HepG2 (cell line): Measurements from ENCODE around the gene DUS1L. TPM values are rescaled to one million over a fixed set of nuclear protein-coding genes. Genes with fewer than 3 reads are reported as not detected.
A peak's percentile ranks its signal among the peaks of the same experiment; 100 is the strongest.

Experiments
- BHLHE40 ChIP-seq: IDR thresholded peaks from 2 replicates; pipeline ENCODE4 v1.6.1; 2011; ENCODE audit warnings: low read length, improper control_type of control experiment
- KDM5A ChIP-seq: fragments of 200-600 bp; sonication (generic); IDR thresholded peaks from 2 replicates; pipeline ENCODE4 v1.7.0; 2018; ENCODE audit warnings: antibody characterized with exemption, mild to moderate bottlenecking, low read length, borderline replicate concordance
- PHF20 ChIP-seq: sonication (generic); formaldehyde crosslinking; IDR thresholded peaks from 2 replicates; pipeline ENCODE4 v1.5.0; 2020; ENCODE audit warnings: mild to moderate bottlenecking, missing genetic modification reagents
- SATB2 ChIP-seq: sonication (generic); formaldehyde crosslinking; IDR thresholded peaks from 2 replicates; pipeline ENCODE4 v1.5.0; 2020; ENCODE audit warnings: missing genetic modification reagents
- SIX1 ChIP-seq: sonication (generic); formaldehyde crosslinking; IDR thresholded peaks from 2 replicates; pipeline ENCODE4 v1.4.0; 2020; ENCODE audit warnings: missing genetic modification reagents, borderline replicate concordance
- SOX13 ChIP-seq, 3 experiments: fragments of 450-650 bp in 1 of 3; sonication (generic) in 1 of 3; formaldehyde crosslinking in 1 of 3; IDR thresholded peaks in 2 of 3; conservative IDR thresholded peaks in 1 of 3; 2 replicates each; pipeline versions ENCODE4 v1.5.0 to v1.6.1; 2016 to 2020; ENCODE audit warnings: antibody characterized with exemption in 1 of 3, mild to moderate bottlenecking in 1 of 3, missing compliant biosample characterization in 1 of 3, missing genetic modification reagents in 1 of 3, moderate library complexity in 1 of 3
- TCF12 ChIP-seq, 2 experiments: fragments of 450-650 bp in 1 of 2; sonication (generic) in 1 of 2; formaldehyde crosslinking in 1 of 2; IDR thresholded peaks; 2 replicates each; pipeline versions ENCODE4 v1.6.1 to v1.8.0; 2017 to 2022; ENCODE audit warnings: antibody characterized with exemption in 1 of 2, mild to moderate bottlenecking in 1 of 2, missing genetic modification reagents in 1 of 2, moderate library complexity in 1 of 2
- XBP1 ChIP-seq: sonication (generic); formaldehyde crosslinking; IDR thresholded peaks from 2 replicates; pipeline ENCODE4 v1.5.0; 2020; ENCODE audit warnings: missing genetic modification reagents
- ZNF564 ChIP-seq: sonication (generic); formaldehyde crosslinking; IDR thresholded peaks from 2 replicates; pipeline ENCODE4 v1.8.1; 2023; ENCODE audit warnings: mild to moderate bottlenecking, missing genetic modification reagents
- ZNF776 ChIP-seq: sonication (generic); formaldehyde crosslinking; IDR thresholded peaks from 2 replicates; pipeline ENCODE4 v1.4.0; 2020; ENCODE audit warnings: mild to moderate bottlenecking, missing genetic modification reagents
- ZNF816 ChIP-seq: sonication (generic); formaldehyde crosslinking; IDR thresholded peaks from 2 replicates; pipeline ENCODE4 v1.8.0; 2022; ENCODE audit warnings: missing genetic modification reagents, mild to moderate bottlenecking, borderline replicate concordance
- ZNF841 ChIP-seq: sonication (generic); formaldehyde crosslinking; IDR thresholded peaks from 2 replicates; pipeline ENCODE4 v1.8.1; 2023; ENCODE audit warnings: missing genetic modification reagents, borderline replicate concordance
- ZNF883 ChIP-seq: sonication (generic); formaldehyde crosslinking; IDR thresholded peaks from 2 replicates; pipeline ENCODE4 v1.5.1; 2020; ENCODE audit warnings: mild to moderate bottlenecking, missing genetic modification reagents; ENCODE audit errors: not compliant biosample characterization
- ZSCAN29 ChIP-seq: sonication (generic); formaldehyde crosslinking; conservative IDR thresholded peaks from 2 replicates; pipeline ENCODE4 v1.4.0; 2020; ENCODE audit warnings: mild to moderate bottlenecking, missing genetic modification reagents
- polyA plus RNA-seq, 8 experiments: library from polyadenylated mRNA; depleted of rRNA in 3 of 8; stranded (reverse) in 7 of 8; unstranded in 1 of 8; fragments of >200 nt; fragmentation: Illumina TruSeq in 4 of 8; extraction: Trizol in 4 of 8; gene quantifications; 2 replicates each; pipeline versions ENCODE4 v1.2.1 to v1.2.3, GENCODE V29; 2011 to 2016; ENCODE audit warnings: low read depth in 4 of 8, missing spikeins in 1 of 8, mixed read lengths in 1 of 8; ENCODE audit not compliant: insufficient read depth in 1 of 8
- total RNA-seq, 5 experiments: library from RNA; depleted of rRNA; stranded (reverse); fragments of >200 nt; fragmentation: Illumina TruSeq; extraction: Trizol; gene quantifications; 2 replicates each; pipeline ENCODE4 v1.2.3, GENCODE V29; 2016; ENCODE audit warnings: low read depth in 1 of 5
- TF ChIP-seq, protein P1 (sequence below): IDR thresholded peaks from 2 replicates; pipeline ENCODE4 v1.6.1; 2016; ENCODE audit warnings: low read depth, missing genetic modification reagents, missing compliant biosample characterization
- TF ChIP-seq, protein P2 (sequence below): sonication (generic); formaldehyde crosslinking; IDR thresholded peaks from 2 replicates; pipeline ENCODE4 v1.4.0; 2020; ENCODE audit warnings: missing genetic modification reagents

The DUS1L gene
- total and polyA plus RNA-seq, 2 of the 13 experiments (the other 11 are each of a cell fraction or from before 2014, with no cell fraction given) = 81.0 to 109 TPM

GRCh38 chr17:82098169-82098938 is 32.8 kb upstream of the DUS1L start, which contains the start of gene FASN (continued):
- TF ChIP-seq, protein P1, sequence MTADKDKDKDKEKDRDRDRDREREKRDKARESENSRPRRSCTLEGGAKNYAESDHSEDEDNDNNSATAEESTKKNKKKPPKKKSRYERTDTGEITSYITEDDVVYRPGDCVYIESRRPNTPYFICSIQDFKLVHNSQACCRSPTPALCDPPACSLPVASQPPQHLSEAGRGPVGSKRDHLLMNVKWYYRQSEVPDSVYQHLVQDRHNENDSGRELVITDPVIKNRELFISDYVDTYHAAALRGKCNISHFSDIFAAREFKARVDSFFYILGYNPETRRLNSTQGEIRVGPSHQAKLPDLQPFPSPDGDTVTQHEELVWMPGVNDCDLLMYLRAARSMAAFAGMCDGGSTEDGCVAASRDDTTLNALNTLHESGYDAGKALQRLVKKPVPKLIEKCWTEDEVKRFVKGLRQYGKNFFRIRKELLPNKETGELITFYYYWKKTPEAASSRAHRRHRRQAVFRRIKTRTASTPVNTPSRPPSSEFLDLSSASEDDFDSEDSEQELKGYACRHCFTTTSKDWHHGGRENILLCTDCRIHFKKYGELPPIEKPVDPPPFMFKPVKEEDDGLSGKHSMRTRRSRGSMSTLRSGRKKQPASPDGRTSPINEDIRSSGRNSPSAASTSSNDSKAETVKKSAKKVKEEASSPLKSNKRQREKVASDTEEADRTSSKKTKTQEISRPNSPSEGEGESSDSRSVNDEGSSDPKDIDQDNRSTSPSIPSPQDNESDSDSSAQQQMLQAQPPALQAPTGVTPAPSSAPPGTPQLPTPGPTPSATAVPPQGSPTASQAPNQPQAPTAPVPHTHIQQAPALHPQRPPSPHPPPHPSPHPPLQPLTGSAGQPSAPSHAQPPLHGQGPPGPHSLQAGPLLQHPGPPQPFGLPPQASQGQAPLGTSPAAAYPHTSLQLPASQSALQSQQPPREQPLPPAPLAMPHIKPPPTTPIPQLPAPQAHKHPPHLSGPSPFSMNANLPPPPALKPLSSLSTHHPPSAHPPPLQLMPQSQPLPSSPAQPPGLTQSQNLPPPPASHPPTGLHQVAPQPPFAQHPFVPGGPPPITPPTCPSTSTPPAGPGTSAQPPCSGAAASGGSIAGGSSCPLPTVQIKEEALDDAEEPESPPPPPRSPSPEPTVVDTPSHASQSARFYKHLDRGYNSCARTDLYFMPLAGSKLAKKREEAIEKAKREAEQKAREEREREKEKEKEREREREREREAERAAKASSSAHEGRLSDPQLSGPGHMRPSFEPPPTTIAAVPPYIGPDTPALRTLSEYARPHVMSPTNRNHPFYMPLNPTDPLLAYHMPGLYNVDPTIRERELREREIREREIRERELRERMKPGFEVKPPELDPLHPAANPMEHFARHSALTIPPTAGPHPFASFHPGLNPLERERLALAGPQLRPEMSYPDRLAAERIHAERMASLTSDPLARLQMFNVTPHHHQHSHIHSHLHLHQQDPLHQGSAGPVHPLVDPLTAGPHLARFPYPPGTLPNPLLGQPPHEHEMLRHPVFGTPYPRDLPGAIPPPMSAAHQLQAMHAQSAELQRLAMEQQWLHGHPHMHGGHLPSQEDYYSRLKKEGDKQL (CRISPR knock-in tag) = no peak
- 0 out of 2 replicates have a peak, but pooled peaks have one; percentile 46 for TF ChIP-seq BHLHE40
- TF ChIP-seq ZNF841 (CRISPR knock-in tag) = 0 out of 2 replicates have a peak, but pooled peaks have one; percentile 88
- TF ChIP-seq ZSCAN29 (CRISPR knock-in tag) = no peak
- 0 out of 2 replicates have a peak, but pooled peaks have one; percentile 11 for TF ChIP-seq SIX1 (CRISPR knock-in tag)
- peak; percentile 46; the same call in 1 of the 2 replicates for TF ChIP-seq PHF20 (CRISPR knock-in tag)
- TF ChIP-seq ZNF816 (CRISPR knock-in tag) = peak; percentile 92; the same call in 1 of the 2 replicates
- no peak; the same call in 1 of the 2 replicates for TF ChIP-seq KDM5A
- 0 out of 2 replicates have a peak, but pooled peaks have one; percentile 46 for TF ChIP-seq XBP1 (CRISPR knock-in tag)
- peak; percentile 79 for TF ChIP-seq ZNF883
- TF ChIP-seq, protein P2, sequence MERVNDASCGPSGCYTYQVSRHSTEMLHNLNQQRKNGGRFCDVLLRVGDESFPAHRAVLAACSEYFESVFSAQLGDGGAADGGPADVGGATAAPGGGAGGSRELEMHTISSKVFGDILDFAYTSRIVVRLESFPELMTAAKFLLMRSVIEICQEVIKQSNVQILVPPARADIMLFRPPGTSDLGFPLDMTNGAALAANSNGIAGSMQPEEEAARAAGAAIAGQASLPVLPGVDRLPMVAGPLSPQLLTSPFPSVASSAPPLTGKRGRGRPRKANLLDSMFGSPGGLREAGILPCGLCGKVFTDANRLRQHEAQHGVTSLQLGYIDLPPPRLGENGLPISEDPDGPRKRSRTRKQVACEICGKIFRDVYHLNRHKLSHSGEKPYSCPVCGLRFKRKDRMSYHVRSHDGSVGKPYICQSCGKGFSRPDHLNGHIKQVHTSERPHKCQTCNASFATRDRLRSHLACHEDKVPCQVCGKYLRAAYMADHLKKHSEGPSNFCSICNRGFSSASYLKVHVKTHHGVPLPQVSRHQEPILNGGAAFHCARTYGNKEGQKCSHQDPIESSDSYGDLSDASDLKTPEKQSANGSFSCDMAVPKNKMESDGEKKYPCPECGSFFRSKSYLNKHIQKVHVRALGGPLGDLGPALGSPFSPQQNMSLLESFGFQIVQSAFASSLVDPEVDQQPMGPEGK (CRISPR knock-in tag) = peak; percentile 25; the same call in 1 of the 2 replicates
- TF ChIP-seq ZNF776 (CRISPR knock-in tag) = peak; percentile 90
- 0 out of 2 replicates have a peak, but pooled peaks have one; percentile 15 for TF ChIP-seq SATB2
- TF ChIP-seq ZNF564 (CRISPR knock-in tag) = peak; percentile 65; the same call in 1 of the 2 replicates
- no peak for TF ChIP-seq SOX13 (IDR thresholded peaks at IDR 0.05)
- 0 out of 4 replicates have a peak, but pooled peaks of 1 of the 2 experiments have one; percentile 25 for TF ChIP-seq SOX13 (CRISPR knock-in tag; conservative IDR thresholded peaks at IDR 0.05 in 1 of 2, IDR thresholded peaks at IDR 0.05 in 1 of 2)
- TF ChIP-seq TCF12 (IDR thresholded peaks at IDR 0.05) = no peak
- no peak; the same call in 1 of the 2 replicates for TF ChIP-seq TCF12 (CRISPR knock-in tag; IDR thresholded peaks at IDR 0.05)
